HG02588 (cell line): ENCODE data around the gene SPRTN.

Experiments
- ATAC-seq: cut with Tn5 transposase; IDR thresholded peaks from one replicate; pipeline ENCODE4 v1.9.1; 2021; ENCODE audit warnings: mild to moderate bottlenecking, moderate library complexity; ENCODE audit not compliant: unreplicated experiment

The SPRTN gene

GRCh38 chr1:231338270-231339128 is at the start of gene SPRTN:
Gene SPRTN (plus strand): TSS chr1:231338293. CDS start chr1:231338384, 91 bp downstream.
- peak; percentile 12 for ATAC-seq

- no peak for ATAC-seq
Observed at GRCh38 chr1:231295938-231296337, 42.2 kb upstream of the SPRTN start.

GRCh38 chr1:231301990-231302389 is 36.1 kb upstream of the SPRTN start:
- ATAC-seq: no peak

GRCh38 chr1:231310391-231310934 is 27.6 kb upstream of the SPRTN start:
- no peak for ATAC-seq

GRCh38 chr1:231311720-231312431 is 26.2 kb upstream of the SPRTN start:
- no peak for ATAC-seq

GRCh38 chr1:231312432-231312788 is 25.7 kb upstream of the SPRTN start:
- no peak for ATAC-seq

- ATAC-seq: no peak
Observed at GRCh38 chr1:231313661-231314060, 24.4 kb upstream of the SPRTN start.

- ATAC-seq: peak; percentile 85
Observed at GRCh38 chr1:231315887-231316286, 22.2 kb upstream of the SPRTN start.

GRCh38 chr1:231317306-231318014 is 20.6 kb upstream of the SPRTN start:
- no peak for ATAC-seq

GRCh38 chr1:231318015-231318355 is 20.1 kb upstream of the SPRTN start:
- no peak for ATAC-seq

- ATAC-seq: no peak
Observed at GRCh38 chr1:231318568-231318967, 19.5 kb upstream of the SPRTN start.

GRCh38 chr1:231319080-231319479 is 19.0 kb upstream of the SPRTN start:
- no peak for ATAC-seq

- ATAC-seq: no peak
Observed at GRCh38 chr1:231322880-231323530, 15.1 kb upstream of the SPRTN start.

- no peak for ATAC-seq
Observed at GRCh38 chr1:231324660-231325059, 13.4 kb upstream of the SPRTN start.

- ATAC-seq: no peak
Observed at GRCh38 chr1:231326248-231326647, 11.8 kb upstream of the SPRTN start.

- ATAC-seq: no peak
Observed at GRCh38 chr1:231327617-231328016, 10.5 kb upstream of the SPRTN start.

- no peak for ATAC-seq
Observed at GRCh38 chr1:231329483-231329882, 8.6 kb upstream of the SPRTN start.

- no peak for ATAC-seq
Observed at GRCh38 chr1:231332761-231333160, 5.3 kb upstream of the SPRTN start.

GRCh38 chr1:231334079-231334666 is 3.9 kb upstream of the SPRTN start:
- ATAC-seq: no peak

GRCh38 chr1:231334952-231335351 is 3.1 kb upstream of the SPRTN start:
- no peak for ATAC-seq
